Measurements from ENCODE around the gene PLAAT4. TPM values are rescaled to one million over a fixed set of nuclear protein-coding genes. Genes with fewer than 3 reads are reported as not detected.
"Not testable (repeated sequence)": the region's sequence is repeated elsewhere in the genome, so short reads cannot be mapped to it uniquely, and the experiment has no call there.

The PLAAT4 gene
- total and polyA plus RNA-seq, 2 experiments from 2014 or later, result not detected

DNA sequence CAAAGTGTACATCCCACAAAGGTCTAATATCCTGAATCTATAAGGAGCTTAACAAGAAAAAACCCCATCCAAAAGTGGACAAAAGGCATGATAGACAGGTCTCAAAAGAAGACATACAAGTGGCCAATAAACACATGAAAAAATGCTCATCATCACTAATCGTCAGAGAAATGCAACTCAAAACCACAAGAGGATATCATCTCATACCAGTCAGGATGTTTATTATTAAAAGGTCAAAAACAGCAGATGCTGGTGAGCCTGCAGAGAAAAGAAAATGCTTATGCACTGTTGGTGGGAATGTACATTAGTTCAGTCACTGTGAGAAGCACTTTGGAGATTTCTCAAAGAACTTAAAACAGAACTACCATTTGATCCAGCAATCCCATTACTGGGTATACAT lies 18.1 kb upstream of the PLAAT4 start:
- no peak overlapping the region for H3K27ac ChIP-seq
- TF ChIP-seq, protein P1, sequence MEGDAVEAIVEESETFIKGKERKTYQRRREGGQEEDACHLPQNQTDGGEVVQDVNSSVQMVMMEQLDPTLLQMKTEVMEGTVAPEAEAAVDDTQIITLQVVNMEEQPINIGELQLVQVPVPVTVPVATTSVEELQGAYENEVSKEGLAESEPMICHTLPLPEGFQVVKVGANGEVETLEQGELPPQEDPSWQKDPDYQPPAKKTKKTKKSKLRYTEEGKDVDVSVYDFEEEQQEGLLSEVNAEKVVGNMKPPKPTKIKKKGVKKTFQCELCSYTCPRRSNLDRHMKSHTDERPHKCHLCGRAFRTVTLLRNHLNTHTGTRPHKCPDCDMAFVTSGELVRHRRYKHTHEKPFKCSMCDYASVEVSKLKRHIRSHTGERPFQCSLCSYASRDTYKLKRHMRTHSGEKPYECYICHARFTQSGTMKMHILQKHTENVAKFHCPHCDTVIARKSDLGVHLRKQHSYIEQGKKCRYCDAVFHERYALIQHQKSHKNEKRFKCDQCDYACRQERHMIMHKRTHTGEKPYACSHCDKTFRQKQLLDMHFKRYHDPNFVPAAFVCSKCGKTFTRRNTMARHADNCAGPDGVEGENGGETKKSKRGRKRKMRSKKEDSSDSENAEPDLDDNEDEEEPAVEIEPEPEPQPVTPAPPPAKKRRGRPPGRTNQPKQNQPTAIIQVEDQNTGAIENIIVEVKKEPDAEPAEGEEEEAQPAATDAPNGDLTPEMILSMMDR (IDR thresholded peaks at IDR 0.05; ENCODE audit: low read depth, low read length), result no peak
- H3K9me3 ChIP-seq (ENCODE audit: low read depth), result no peaks in the 10 kb centered on the region
- no peaks in the 10 kb centered on the region for H3K36me3 ChIP-seq
- no peaks in the 10 kb centered on the region for H3K27me3 ChIP-seq
- H3K4me1 ChIP-seq (ENCODE audit: low read depth), result no peaks in the 10 kb centered on the region
- no peak overlapping the region for H3K4me3 ChIP-seq
- peak in 1 of 2 donors; percentile 62 for DNase-seq (ENCODE audit: low read depth in 1 of 2, low spot score in 1 of 2)

DNA sequence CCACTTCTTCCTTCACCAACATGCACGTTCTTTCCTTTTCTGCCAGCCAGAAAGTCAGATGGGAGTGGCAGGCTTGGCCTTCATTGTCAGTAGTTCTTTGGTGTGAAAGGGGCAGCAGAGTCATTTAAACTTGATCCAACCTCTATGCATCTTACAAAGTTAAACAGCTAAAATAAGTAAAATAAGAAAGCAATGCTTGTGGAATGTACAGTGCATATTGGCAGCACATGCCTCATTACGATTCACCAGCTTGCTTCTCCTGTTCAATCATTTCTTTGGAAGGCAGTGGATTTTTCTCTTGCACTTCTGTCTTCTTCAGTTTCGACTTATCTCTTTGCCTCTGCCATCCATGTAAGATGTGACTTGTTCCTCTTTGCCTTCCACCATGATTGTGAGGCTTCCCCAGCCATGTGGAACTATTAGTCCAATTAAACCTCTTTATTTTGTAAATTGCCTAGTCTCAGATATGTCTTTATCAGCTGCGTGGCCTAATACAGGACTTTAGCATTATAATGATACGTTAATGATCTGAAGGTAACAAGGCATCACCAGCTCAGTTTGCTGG lies 15.9 kb upstream of the PLAAT4 start:
- Histone ChIP-seq H3K9me3 (ENCODE audit: low read depth) (no peaks in the 10 kb centered on the region), H3K27me3 (no peaks in the 10 kb centered on the region), H3K27ac (no peak overlapping the region), H3K4me3 (no peak overlapping the region), H3K4me1 (ENCODE audit: low read depth) (no peaks in the 10 kb centered on the region), H3K36me3 (no peaks in the 10 kb centered on the region)
- no peak for DNase-seq (ENCODE audit: low read depth in 1 of 2, low spot score in 1 of 2)
- TF ChIP-seq, protein P1 (IDR thresholded peaks at IDR 0.05; ENCODE audit: low read depth, low read length), result no peak

DNA sequence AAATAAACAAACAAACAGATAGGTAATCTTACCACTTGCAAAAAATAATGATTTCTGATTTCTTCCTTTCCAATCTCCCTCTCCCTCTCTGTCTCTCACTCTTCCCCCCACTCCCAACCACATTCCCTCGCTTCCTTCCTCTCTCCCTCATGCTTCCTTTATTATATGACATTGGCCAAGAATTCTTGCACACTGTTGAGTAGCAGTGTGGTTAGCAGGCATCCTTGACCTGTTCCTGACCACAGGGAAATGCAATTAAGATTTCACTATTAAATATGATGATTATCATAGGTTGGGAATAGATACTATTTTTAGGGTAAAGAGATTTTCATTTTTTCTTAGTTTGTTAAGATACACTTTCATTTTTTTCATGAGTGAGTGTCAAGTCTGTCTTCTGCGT lies 14.7 kb upstream of the PLAAT4 start:
- Histone ChIP-seq H3K27me3 (no peaks in the 10 kb centered on the region), H3K9me3 (ENCODE audit: low read depth) (no peaks in the 10 kb centered on the region)

DNA sequence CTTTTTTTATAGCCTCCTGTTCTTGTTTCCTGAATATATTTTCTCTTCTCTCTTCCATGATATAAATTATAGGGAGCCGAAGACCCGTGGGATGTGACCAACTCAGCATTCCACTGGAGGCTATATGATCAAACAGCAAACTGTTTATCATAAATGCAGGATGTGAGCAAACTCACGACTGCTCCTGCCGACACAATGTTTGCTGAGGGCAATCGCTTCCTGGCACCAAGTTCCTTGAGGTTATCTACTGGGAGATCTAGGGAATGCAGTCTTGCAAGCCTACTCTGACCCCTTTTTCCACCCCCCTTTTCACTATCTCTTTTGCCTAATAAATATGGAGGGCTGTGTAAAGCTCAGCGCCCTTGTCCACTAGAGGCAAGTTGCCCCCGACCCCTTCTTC lies 13.5 kb upstream of the PLAAT4 start:
- no peaks in the 10 kb centered on the region for H3K9me3 ChIP-seq (ENCODE audit: low read depth)
- no peaks in the 10 kb centered on the region for H3K27me3 ChIP-seq
- H3K27ac ChIP-seq, result no peak overlapping the region
- H3K4me3 ChIP-seq, result no peak overlapping the region
- no peaks in the 10 kb centered on the region for H3K4me1 ChIP-seq (ENCODE audit: low read depth)
- DNase-seq (ENCODE audit: low read depth in 1 of 2, low spot score in 1 of 2), result no peak
- TF ChIP-seq, protein P1 (IDR thresholded peaks at IDR 0.05; ENCODE audit: low read depth, low read length), result no peak
- no peaks in the 10 kb centered on the region for H3K36me3 ChIP-seq

More for the DNA sequence above, 14.7 kb upstream of the PLAAT4 start:
- no peaks in the 10 kb centered on the region for H3K4me1 ChIP-seq (ENCODE audit: low read depth)
- H3K4me3 ChIP-seq, result no peak overlapping the region
- peak in 1 of 2 donors; percentile 49 for DNase-seq (ENCODE audit: low read depth in 1 of 2, low spot score in 1 of 2)
- H3K36me3 ChIP-seq, result no peaks in the 10 kb centered on the region
- TF ChIP-seq, protein P1 (IDR thresholded peaks at IDR 0.05; ENCODE audit: low read depth, low read length), result no peak
- H3K27ac ChIP-seq, result no peak overlapping the region

DNA sequence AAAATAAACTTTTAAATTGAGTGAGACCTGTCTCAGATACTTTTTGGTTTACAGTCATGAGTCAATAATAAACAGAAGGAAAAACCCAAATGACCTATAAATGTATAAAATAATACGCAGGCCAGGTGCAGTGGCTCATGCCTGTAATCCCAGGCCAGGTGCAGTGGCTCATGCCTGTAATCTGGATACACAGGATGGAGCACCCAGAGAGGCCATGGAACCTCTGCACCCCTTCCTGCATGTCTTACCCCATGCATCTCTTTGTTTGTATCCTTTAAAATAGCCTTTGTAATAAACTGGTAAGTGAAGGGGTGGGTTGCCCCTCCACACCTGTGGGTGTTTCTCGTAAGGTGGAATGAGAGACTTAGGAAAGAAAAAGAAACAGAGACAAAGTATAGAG lies 8.9 kb upstream of the PLAAT4 start:
- H3K27me3 ChIP-seq, result peaks cover 3% of the 10 kb centered on the region
- H3K27ac ChIP-seq, result no peak overlapping the region
- no peak overlapping the region for H3K4me3 ChIP-seq
- DNase-seq (ENCODE audit: low read depth in 1 of 2, low spot score in 1 of 2), result no peak
- H3K4me1 ChIP-seq (ENCODE audit: low read depth), result no peaks in the 10 kb centered on the region
- H3K36me3 ChIP-seq, result no peaks in the 10 kb centered on the region
- TF ChIP-seq, protein P1 (IDR thresholded peaks at IDR 0.05; ENCODE audit: low read depth, low read length), result no peak
- no peaks in the 10 kb centered on the region for H3K9me3 ChIP-seq (ENCODE audit: low read depth)

DNA sequence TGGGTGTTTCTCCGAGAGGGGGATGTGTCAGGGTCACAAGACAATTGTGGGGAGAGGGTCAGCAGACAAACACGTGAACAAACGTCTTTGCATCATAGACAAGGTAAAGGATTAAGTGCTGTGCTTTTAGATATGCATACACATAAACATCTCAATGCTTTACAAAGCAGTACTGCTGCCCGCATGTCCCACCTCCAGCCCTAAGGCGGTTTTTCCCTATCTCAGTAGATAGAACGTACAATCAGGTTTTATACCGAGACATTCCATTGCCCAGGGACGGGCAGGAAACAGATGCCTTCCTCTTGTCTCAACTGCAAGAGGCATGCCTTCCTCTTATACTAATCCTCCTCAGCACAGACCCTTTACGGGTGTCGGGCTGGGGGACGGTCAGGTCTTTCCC lies 8.5 kb upstream of the PLAAT4 start:
- H3K9me3 ChIP-seq (ENCODE audit: low read depth); H3K4me1 ChIP-seq (ENCODE audit: low read depth): not testable (repeated sequence)

DNA sequence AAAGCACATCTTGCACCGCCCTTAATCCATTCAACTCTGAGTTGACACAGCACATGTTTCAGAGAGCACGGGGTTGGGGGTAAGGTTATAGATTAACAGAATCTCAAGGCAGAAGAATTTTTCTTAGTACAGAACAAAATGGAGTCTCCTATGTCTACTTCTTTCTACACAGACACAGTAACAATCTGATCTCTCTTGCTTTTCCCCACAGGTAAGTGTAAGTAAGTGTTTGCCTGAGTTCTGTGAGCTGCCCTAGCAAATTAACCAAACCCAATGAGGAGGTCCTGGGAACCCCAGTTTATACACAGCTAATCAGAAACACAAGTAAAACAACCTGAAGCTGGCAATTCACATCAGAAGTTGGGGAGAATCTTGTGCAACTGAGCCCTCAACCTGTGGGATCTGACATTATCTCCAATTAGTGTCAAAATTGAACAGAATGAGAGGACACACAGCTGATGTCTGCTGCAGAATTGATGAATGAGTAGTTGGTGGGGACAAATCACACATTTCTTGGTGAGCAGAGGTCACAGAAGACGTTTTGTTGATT lies 7.8 kb upstream of the PLAAT4 start:
- not testable (repeated sequence) for H3K9me3 ChIP-seq (ENCODE audit: low read depth); H3K27me3 ChIP-seq; H3K36me3 ChIP-seq; H3K4me3 ChIP-seq; H3K4me1 ChIP-seq (ENCODE audit: low read depth); H3K27ac ChIP-seq; DNase-seq (ENCODE audit: low read depth in 1 of 2, low spot score in 1 of 2)

More for the DNA sequence above, 8.5 kb upstream of the PLAAT4 start:
- H3K27ac ChIP-seq; DNase-seq (ENCODE audit: low read depth in 1 of 2, low spot score in 1 of 2); H3K4me3 ChIP-seq; H3K27me3 ChIP-seq; H3K36me3 ChIP-seq: not testable (repeated sequence)

DNA sequence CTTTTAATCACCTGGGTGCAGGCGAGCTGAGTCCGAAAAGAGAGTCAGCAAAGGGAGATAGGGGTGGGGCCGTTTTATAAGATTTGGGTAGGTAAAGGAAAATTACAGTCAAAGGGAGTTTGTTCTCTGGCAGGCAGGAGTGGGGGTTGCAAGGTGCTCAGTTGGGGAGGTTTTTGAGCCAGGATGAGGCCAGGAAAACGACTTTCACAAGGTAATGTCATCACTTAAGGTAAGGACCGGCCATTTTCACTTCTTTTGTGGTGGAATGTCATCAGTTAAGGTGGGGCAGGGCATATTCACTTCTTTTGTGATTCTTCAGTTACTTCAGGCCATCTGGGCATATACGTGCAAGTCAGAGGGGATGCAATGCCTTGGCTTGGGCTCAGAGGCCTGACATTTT lies 7.2 kb upstream of the PLAAT4 start:
- not testable (repeated sequence) for H3K36me3 ChIP-seq; H3K4me1 ChIP-seq (ENCODE audit: low read depth); H3K27ac ChIP-seq; H3K4me3 ChIP-seq; H3K9me3 ChIP-seq (ENCODE audit: low read depth); DNase-seq (ENCODE audit: low read depth in 1 of 2, low spot score in 1 of 2); H3K27me3 ChIP-seq
